HepG2 (cell line): ENCODE data around the gene OR10J5. TPM values are rescaled to one million over a fixed set of nuclear protein-coding genes. Genes with fewer than 3 reads are reported as not detected.

ENCODE experiments used
- ATAC-seq: fragments of 200-7000 bp; cut with Tn5 transposase; 3 replicates; pipeline ENCODE4 v1.9.1; 2020; ENCODE audit warnings: mild to moderate bottlenecking, moderate library complexity
- Bru-seq: library from RNA; stranded (reverse); fragments of 400-500 nt; gene quantifications from one replicate; lab custom pipeline; 2021; lab: Mats Ljungman, UMichigan
- BruChase-seq, 2 experiments: library from RNA; stranded (reverse); fragments of 400-500 nt; gene quantifications; one replicate each; lab custom pipeline; 2021; lab: Mats Ljungman, UMichigan
- BruUV-seq: library from RNA; stranded (reverse); fragments of 400-500 nt; replicated peaks from 2 replicates; lab custom pipeline; 2021; lab: Mats Ljungman, UMichigan
- CTCF ChIA-PET: fragments of 300-600 bp; formaldehyde crosslinking; extraction: SDS; loops from one replicate; lab custom pipeline; 2021; ENCODE audit warnings: low total read pairs, inconsistent platforms, low intra/inter-chr PET ratio; lab: Yijun Ruan, JAX
- POLR2A ChIA-PET: fragments of 350-600 bp; sonication (Branson Sonifier 250); formaldehyde crosslinking; loops from one replicate; lab custom pipeline; 2020; ENCODE audit warnings: antibody characterized with exemption, inconsistent platforms; lab: Yijun Ruan, JAX
- DNase-seq: peaks from one replicate; pipeline ENCODE4 v3.0.0-alpha.2; 2015; ENCODE audit warnings: low spot score
- FAIRE-seq: peaks from 3 replicates; lab custom pipeline; 2011; peaks lifted over from hg19 to GRCh38; lab: Jason Lieb, UNC
- H2AFZ ChIP-seq: one replicate; pipeline ENCODE4 v1.6.1; 2011; ENCODE audit warnings: low read length, inconsistent platforms
- H3K27ac ChIP-seq: fragments of 300-600 bp; 3 replicates; pipeline ENCODE4 v1.8.0; 2011; ENCODE audit warnings: mixed run types, mild to moderate bottlenecking, mixed read lengths, low read length, inconsistent platforms; ENCODE audit not compliant: insufficient read depth; ENCODE audit errors: extremely low read length
- H3K27me3 ChIP-seq, 2 experiments: fragments of 200-600 bp in 1 of 2; 2 replicates in 1 of 2; 3 replicates in 1 of 2; pipeline versions ENCODE4 v1.6.0 to v1.8.0; 2011; ENCODE audit warnings: low read length in 2 of 2, mild to moderate bottlenecking in 2 of 2, moderate library complexity in 2 of 2, inconsistent platforms in 1 of 2; ENCODE audit not compliant: insufficient read depth in 2 of 2, control insufficient read depth in 1 of 2
- H3K36me3 ChIP-seq, 2 experiments: fragments of 200-600 bp in 1 of 2; replicated peaks in 1 of 2; 2 replicates in 1 of 2; 3 replicates in 1 of 2; pipeline versions ENCODE4 v1.5.1 to v1.8.0; 2011; ENCODE audit warnings: low read length in 2 of 2, inconsistent platforms in 1 of 2; ENCODE audit not compliant: insufficient read depth in 2 of 2, control insufficient read depth in 1 of 2
- H3K4me1 ChIP-seq: 2 replicates; pipeline ENCODE4 v1.5.1; 2012; ENCODE audit warnings: low read length, inconsistent platforms; ENCODE audit not compliant: insufficient read depth
- H3K4me2 ChIP-seq: 2 replicates; pipeline ENCODE4 v1.6.0; 2011; ENCODE audit warnings: low read depth, low read length, inconsistent platforms
- H3K4me3 ChIP-seq, 3 experiments: fragments of 200-600 bp in 1 of 3; sonication (generic), shearing (Covaris generic) in 1 of 3; replicated peaks in 1 of 3; 2 replicates each; pipeline ENCODE4 v1.5.1; 2011 to 2016; ENCODE audit warnings: low read length in 3 of 3, inconsistent platforms in 2 of 3, low read depth in 2 of 3, mild to moderate bottlenecking in 2 of 3, control low read depth in 1 of 3, mixed read lengths in 1 of 3; ENCODE audit not compliant: insufficient read depth in 1 of 3
- H3K79me2 ChIP-seq: one replicate; pipeline ENCODE4 v1.6.1; 2011; ENCODE audit warnings: low read length, inconsistent platforms; ENCODE audit not compliant: insufficient read depth
- H3K9ac ChIP-seq: 2 replicates; pipeline ENCODE4 v1.6.0; 2011; ENCODE audit warnings: mild to moderate bottlenecking, low read depth, low read length, inconsistent platforms; ENCODE audit not compliant: insufficient read depth
- H3K9me3 ChIP-seq: 2 replicates; pipeline ENCODE4 v1.5.1; 2012; ENCODE audit warnings: mild to moderate bottlenecking, low read length
- H4K20me1 ChIP-seq: 2 replicates; pipeline ENCODE4 v1.6.0; 2011; ENCODE audit warnings: inconsistent platforms, mild to moderate bottlenecking, low read length, moderate library complexity; ENCODE audit not compliant: insufficient read depth
- GTF2F1 ChIP-seq: fragments of 150-350 bp; IDR thresholded peaks from 2 replicates; pipeline ENCODE4 v1.6.1; 2014; ENCODE audit warnings: low read length
- RBM22 ChIP-seq: fragments of 200-400 bp; formaldehyde crosslinking; optimal IDR thresholded peaks from 2 replicates; pipeline ENCODE3; 2017; ENCODE audit warnings: mild to moderate bottlenecking, low read length, moderate library complexity
- RERE ChIP-seq: IDR thresholded peaks from 2 replicates; pipeline ENCODE4 v1.6.1; 2016; ENCODE audit warnings: low read depth, missing genetic modification reagents, missing compliant biosample characterization
- TOPORS ChIP-seq: sonication (generic); formaldehyde crosslinking; IDR thresholded peaks from 2 replicates; pipeline ENCODE4 v1.8.0; 2023; ENCODE audit warnings: mild to moderate bottlenecking, missing genetic modification reagents
- U2AF2 ChIP-seq: fragments of 200-400 bp; formaldehyde crosslinking; IDR thresholded peaks from 2 replicates; pipeline ENCODE4 v1.6.1; 2017; ENCODE audit warnings: low read depth, mild to moderate bottlenecking, low read length
- ZNF235 ChIP-seq: sonication (generic); formaldehyde crosslinking; IDR thresholded peaks from 2 replicates; pipeline ENCODE4 v1.8.1; 2023; ENCODE audit warnings: mild to moderate bottlenecking, missing genetic modification reagents, borderline replicate concordance
- ZNF781 ChIP-seq: sonication (generic); formaldehyde crosslinking; IDR thresholded peaks from 2 replicates; pipeline ENCODE4 v1.5.1; 2020; ENCODE audit warnings: borderline replicate concordance, mild to moderate bottlenecking, missing genetic modification reagents; ENCODE audit errors: not compliant biosample characterization
- WGBS: methylation state at CpG from one replicate; pipeline ENCODE4 v1.1.6; 2017; ENCODE audit warnings: low lambda C conversion rate; 5-methylcytosine and 5-hydroxymethylcytosine counted together
- in situ Hi-C: cut with HindIII; loops from 2 replicates; pipeline ENCODE4 v1.10.0; 2017; ENCODE audit warnings: low pct_unique_long_range_greater_than_20kb; ENCODE audit not compliant: extremely low pct_ligation_motif_present
- intact Hi-C: fragments of 100-400 bp; cut with micrococcal nuclease; formaldehyde crosslinking; loops from one replicate; pipeline ENCODE4 v1.10.0; 2022; ENCODE audit not compliant: unreplicated experiment
- long read RNA-seq, 2 experiments: library from RNA in 1 of 2; library from polyadenylated mRNA in 1 of 2; stranded (forward) in 1 of 2; unstranded in 1 of 2; transcript quantifications; one replicate each; pipeline ENCODE4 v2.0.0, GENCODE V29; 2019 to 2022
- polyA minus RNA-seq, 3 experiments: library from RNA; depleted of rRNA, polyadenylated mRNA; stranded (reverse); fragments of >200 nt; gene quantifications; 2 replicates each; pipeline ENCODE4 v1.2.3, GENCODE V29; 2011; ENCODE audit warnings: low replicate concordance in 1 of 3
- polyA plus RNA-seq, 8 experiments: library from polyadenylated mRNA; depleted of rRNA in 3 of 8; stranded (reverse) in 7 of 8; unstranded in 1 of 8; fragments of >200 nt; fragmentation: Illumina TruSeq in 4 of 8; extraction: Trizol in 4 of 8; gene quantifications; 2 replicates each; pipeline versions ENCODE4 v1.2.1 to v1.2.3, GENCODE V29; 2011 to 2016; ENCODE audit warnings: low read depth in 4 of 8, missing spikeins in 1 of 8, mixed read lengths in 1 of 8; ENCODE audit not compliant: insufficient read depth in 1 of 8
- total RNA-seq, 5 experiments: library from RNA; depleted of rRNA; stranded (reverse); fragments of >200 nt; fragmentation: Illumina TruSeq; extraction: Trizol; gene quantifications; 2 replicates each; pipeline ENCODE4 v1.2.3, GENCODE V29; 2016; ENCODE audit warnings: low read depth in 1 of 5

OR10J5 gene
- total RNA-seq (2016; rRNA removed; fragmentation: Illumina TruSeq; extraction: Trizol), result not detected in 2 replicates
- total RNA-seq (2016; cell fraction: cytosol; rRNA removed; fragmentation: Illumina TruSeq; extraction: Trizol; ENCODE audit: low read depth), result not detected in 2 replicates
- total RNA-seq (2016; cell fraction: insoluble cytoplasmic fraction; rRNA removed; fragmentation: Illumina TruSeq; extraction: Trizol), result not detected in 2 replicates
- not detected in 2 replicates for total RNA-seq (2016; cell fraction: membrane; rRNA removed; fragmentation: Illumina TruSeq; extraction: Trizol)
- not detected in 2 replicates for total RNA-seq (2016; cell fraction: nucleus; rRNA removed; fragmentation: Illumina TruSeq; extraction: Trizol)
- not detected in 2 replicates for polyA plus RNA-seq (2011; rRNA removed)
- not detected in 2 replicates for polyA plus RNA-seq (2011; cell fraction: cytosol; rRNA removed)
- not detected in 2 replicates for polyA plus RNA-seq (2011; cell fraction: nucleus; rRNA removed)
- not detected in 2 replicates for polyA plus RNA-seq (2012)
- not detected in 2 replicates for polyA plus RNA-seq (2016; cell fraction: cytosol; fragmentation: Illumina TruSeq; extraction: Trizol; ENCODE audit: low read depth)
- polyA plus RNA-seq (2016; cell fraction: insoluble cytoplasmic fraction; fragmentation: Illumina TruSeq; extraction: Trizol; ENCODE audit: low read depth), result not detected in 2 replicates
- not detected in 2 replicates for polyA plus RNA-seq (2016; cell fraction: membrane; fragmentation: Illumina TruSeq; extraction: Trizol; ENCODE audit: low read depth)
- not detected in 2 replicates for polyA plus RNA-seq (2016; cell fraction: nucleus; fragmentation: Illumina TruSeq; extraction: Trizol; ENCODE audit: insufficient read depth, low read depth)
- polyA minus RNA-seq (2011; rRNA and poly(A)+ RNA removed; ENCODE audit: low replicate concordance), result not detected in 2 replicates
- not detected in 2 replicates for polyA minus RNA-seq (2011; cell fraction: cytosol; rRNA and poly(A)+ RNA removed)
- polyA minus RNA-seq (2011; cell fraction: nucleus; rRNA and poly(A)+ RNA removed), result not detected in 2 replicates
- Bru-seq, nascent RNA, result not detected
- not detected for BruChase-seq, experiment 1, labeled RNA remaining after a 6-hour chase
- BruChase-seq, experiment 2, labeled RNA remaining after a 2-hour chase, result not detected
- long read RNA-seq, experiment 1, result 0 reads
- long read RNA-seq, experiment 2, result 0 reads

GRCh38 chr1:159535907-159536306 is at the start of gene OR10J5:
TSS of gene OR10J5 (minus strand) at chr1:159536007. CDS start at chr1:159536007, 0 bp downstream.
- no TSS peak for BruUV-seq

More at GRCh38 chr1:159535907-159536306, at the start of gene OR10J5:
- FAIRE-seq (no peak), DNase-seq (no peak), ATAC-seq (no peak)
- H3K4me3 ChIP-seq, result no peak within 1 kb of the TSS
- H3K79me2 ChIP-seq, result no peaks in the 10 kb centered on the region
- no peak within 1 kb of the TSS for H3K4me2 ChIP-seq
- 91% methylated on average over 1 of the region's 1 CpG for WGBS
- no peaks in the 10 kb centered on the region for H3K4me1 ChIP-seq
- intact Hi-C loops (no loop called here), in situ Hi-C loops (no loop called here)
- H3K9ac ChIP-seq, result no peak within 1 kb of the TSS
- POLR2A ChIA-PET, result no interaction called here
- CTCF ChIA-PET, result no interaction called here
- H4K20me1 ChIP-seq, result no peaks in the 10 kb centered on the region
- H2AFZ ChIP-seq, result no peak within 1 kb of the TSS
- TF ChIP-seq ZNF781 (CRISPR knock-in tag) (no peak), U2AF2 (no peak), GTF2F1 (no peak), RERE (CRISPR knock-in tag) (no peak), ZNF235 (CRISPR knock-in tag) (no peak), RBM22 (no peak), TOPORS (CRISPR knock-in tag) (no peak)
- H3K9me3 ChIP-seq, result peaks cover 69% of the 10 kb centered on the region
- H3K27me3 ChIP-seq, result no peaks in the 10 kb centered on the region
- no peak within 1 kb of the TSS for H3K27ac ChIP-seq
- H3K36me3 ChIP-seq, result no peaks in the 10 kb centered on the region
